Sigmoid colon (tissue), 4 donors: ENCODE measurements around the gene PRDX5.

Experiments
- EP300 ChIP-seq, 4 donors: sonication (generic); formaldehyde crosslinking; IDR thresholded peaks; one replicate each; pipeline ENCODE4 v1.6.1; 2017; ENCODE audit warnings: antibody characterized with exemption in 4 of 4
- POLR2A ChIP-seq, 2 donors: fragments of 450-650 bp; IDR thresholded peaks; one replicate each; pipeline ENCODE4 v1.6.1; 2016; ENCODE audit warnings: antibody characterized with exemption in 2 of 2, mild to moderate bottlenecking in 2 of 2, moderate library complexity in 2 of 2
- POLR2AphosphoS5 ChIP-seq, 4 donors: sonication (generic); formaldehyde crosslinking; IDR thresholded peaks; one replicate each; pipeline ENCODE4 v1.6.1; 2017; ENCODE audit warnings: antibody characterized with exemption in 4 of 4
- TF ChIP-seq, protein P1 (sequence below), 4 experiments: fragments of 450-650 bp in 3 of 4; fragments of 200-600 bp in 1 of 4; IDR thresholded peaks; one replicate each; pipeline ENCODE4 v1.5.1; 2016 to 2019; ENCODE audit warnings: antibody characterized with exemption in 4 of 4, mild to moderate bottlenecking in 3 of 4, moderate library complexity in 2 of 4

DNA sequence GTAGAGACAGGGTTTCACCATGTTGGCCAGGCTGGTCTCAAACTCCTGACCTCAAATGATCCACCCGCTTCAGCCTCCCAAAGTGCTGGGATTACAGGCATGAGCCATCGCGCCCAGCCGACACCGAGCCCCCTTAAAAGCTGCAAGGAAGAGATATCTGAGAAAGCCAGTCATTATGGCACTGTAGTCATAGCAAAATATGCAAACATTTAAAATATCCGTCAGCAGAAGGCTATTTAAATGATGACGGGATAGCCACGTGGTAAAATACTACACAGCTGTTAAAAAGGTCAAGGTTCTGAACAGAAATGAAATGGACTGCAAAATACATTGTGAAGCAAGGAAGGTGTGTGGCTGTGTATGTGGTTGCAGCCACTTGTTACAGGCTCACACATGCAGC is 15.6 kb downstream of the PRDX5 start:
- TF ChIP-seq, protein P1, sequence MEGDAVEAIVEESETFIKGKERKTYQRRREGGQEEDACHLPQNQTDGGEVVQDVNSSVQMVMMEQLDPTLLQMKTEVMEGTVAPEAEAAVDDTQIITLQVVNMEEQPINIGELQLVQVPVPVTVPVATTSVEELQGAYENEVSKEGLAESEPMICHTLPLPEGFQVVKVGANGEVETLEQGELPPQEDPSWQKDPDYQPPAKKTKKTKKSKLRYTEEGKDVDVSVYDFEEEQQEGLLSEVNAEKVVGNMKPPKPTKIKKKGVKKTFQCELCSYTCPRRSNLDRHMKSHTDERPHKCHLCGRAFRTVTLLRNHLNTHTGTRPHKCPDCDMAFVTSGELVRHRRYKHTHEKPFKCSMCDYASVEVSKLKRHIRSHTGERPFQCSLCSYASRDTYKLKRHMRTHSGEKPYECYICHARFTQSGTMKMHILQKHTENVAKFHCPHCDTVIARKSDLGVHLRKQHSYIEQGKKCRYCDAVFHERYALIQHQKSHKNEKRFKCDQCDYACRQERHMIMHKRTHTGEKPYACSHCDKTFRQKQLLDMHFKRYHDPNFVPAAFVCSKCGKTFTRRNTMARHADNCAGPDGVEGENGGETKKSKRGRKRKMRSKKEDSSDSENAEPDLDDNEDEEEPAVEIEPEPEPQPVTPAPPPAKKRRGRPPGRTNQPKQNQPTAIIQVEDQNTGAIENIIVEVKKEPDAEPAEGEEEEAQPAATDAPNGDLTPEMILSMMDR (IDR thresholded peaks at IDR 0.05), result no peak
- TF ChIP-seq EP300 (IDR thresholded peaks at IDR 0.05) (no peak), POLR2A (IDR thresholded peaks at IDR 0.05) (no peak), POLR2AphosphoS5 (IDR thresholded peaks at IDR 0.05) (no peak)
